Measurements from ENCODE around the gene TBC1D28.
"Not testable (repeated sequence)": the region's sequence is repeated elsewhere in the genome, so short reads cannot be mapped to it uniquely, and the experiment has no call there.

DNA sequence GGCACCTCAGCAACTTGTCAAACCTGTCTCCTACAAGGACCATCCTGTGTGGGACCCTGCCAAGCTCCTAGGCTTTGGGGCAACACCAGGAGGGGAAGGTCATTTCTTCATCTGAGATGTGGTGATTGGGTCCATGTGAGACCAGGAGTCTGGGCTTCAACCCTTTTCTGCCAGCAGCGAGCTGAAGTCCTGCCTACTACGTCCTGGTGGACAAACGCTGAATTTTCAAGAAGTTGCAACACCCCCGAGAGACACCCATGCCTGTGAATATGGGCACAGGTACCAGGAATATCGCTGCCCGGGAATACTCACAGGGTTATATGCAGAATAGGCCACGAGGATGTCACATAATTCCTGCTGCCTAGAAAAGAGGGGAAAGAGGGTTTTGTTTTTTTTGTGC, 8.0 kb downstream of the TBC1D28 start:
- TF ChIP-seq, protein P1, sequence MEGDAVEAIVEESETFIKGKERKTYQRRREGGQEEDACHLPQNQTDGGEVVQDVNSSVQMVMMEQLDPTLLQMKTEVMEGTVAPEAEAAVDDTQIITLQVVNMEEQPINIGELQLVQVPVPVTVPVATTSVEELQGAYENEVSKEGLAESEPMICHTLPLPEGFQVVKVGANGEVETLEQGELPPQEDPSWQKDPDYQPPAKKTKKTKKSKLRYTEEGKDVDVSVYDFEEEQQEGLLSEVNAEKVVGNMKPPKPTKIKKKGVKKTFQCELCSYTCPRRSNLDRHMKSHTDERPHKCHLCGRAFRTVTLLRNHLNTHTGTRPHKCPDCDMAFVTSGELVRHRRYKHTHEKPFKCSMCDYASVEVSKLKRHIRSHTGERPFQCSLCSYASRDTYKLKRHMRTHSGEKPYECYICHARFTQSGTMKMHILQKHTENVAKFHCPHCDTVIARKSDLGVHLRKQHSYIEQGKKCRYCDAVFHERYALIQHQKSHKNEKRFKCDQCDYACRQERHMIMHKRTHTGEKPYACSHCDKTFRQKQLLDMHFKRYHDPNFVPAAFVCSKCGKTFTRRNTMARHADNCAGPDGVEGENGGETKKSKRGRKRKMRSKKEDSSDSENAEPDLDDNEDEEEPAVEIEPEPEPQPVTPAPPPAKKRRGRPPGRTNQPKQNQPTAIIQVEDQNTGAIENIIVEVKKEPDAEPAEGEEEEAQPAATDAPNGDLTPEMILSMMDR (IDR thresholded peaks at IDR 0.05): not testable (repeated sequence)
- not testable (repeated sequence) for TF ChIP-seq POLR2A (IDR thresholded peaks at IDR 0.05; ENCODE audit: low read depth)

Measured in esophagus muscularis mucosa (tissue), 3 donors.